IMR-90 (cell line): Measurements from ENCODE around the gene RYR2. TPM values are rescaled to one million over a fixed set of nuclear protein-coding genes. Genes with fewer than 3 reads are reported as not detected.

ENCODE experiments used
- ATAC-seq: fragments of 200-7000 bp; cut with Tn5 transposase; 2 replicates; pipeline ENCODE4 v1.9.1; 2020; ENCODE audit warnings: low read depth, mild to moderate bottlenecking, moderate library complexity
- BruUV-seq: library from RNA; stranded (reverse); fragments of 400-500 nt; replicated peaks from 2 replicates; lab custom pipeline; 2021; lab: Mats Ljungman, UMichigan
- CTCF ChIA-PET: fragments of 300-600 bp; formaldehyde crosslinking; extraction: SDS; loops from one replicate; lab custom pipeline; 2021; ENCODE audit warnings: antibody characterized with exemption; lab: Yijun Ruan, JAX
- POLR2A ChIA-PET: fragments of 300-600 bp; sonication (Branson Sonifier 250); formaldehyde crosslinking; loops from one replicate; lab custom pipeline; 2022; ENCODE audit warnings: antibody characterized with exemption; ENCODE audit not compliant: unreplicated experiment; lab: Charles Lee
- DNase-seq: peaks from one replicate; pipeline ENCODE4 v3.0.0; 2013
- H2AFZ ChIP-seq: replicated peaks from 2 replicates; pipeline ENCODE3; 2013; ENCODE audit warnings: low read length, mild to moderate bottlenecking; ENCODE audit not compliant: poor library complexity
- H2AK5ac ChIP-seq: 2 replicates; pipeline ENCODE4 v1.6.1; 2013; ENCODE audit warnings: low read depth, low read length, inconsistent platforms
- H2AK9ac ChIP-seq: replicated peaks from 2 replicates; pipeline ENCODE3; 2013; ENCODE audit warnings: mild to moderate bottlenecking, low read depth, low read length, moderate library complexity; ENCODE audit not compliant: poor library complexity
- H2BK120ac ChIP-seq: 2 replicates; pipeline ENCODE4 v1.6.1; 2013; ENCODE audit warnings: low read depth, low read length, inconsistent platforms
- H2BK15ac ChIP-seq: 3 replicates; pipeline ENCODE4 v1.6.1; 2013; ENCODE audit warnings: low read depth, low read length, inconsistent platforms
- H2BK20ac ChIP-seq: 2 replicates; pipeline ENCODE4 v1.6.1; 2013; ENCODE audit warnings: low read depth, mild to moderate bottlenecking, inconsistent platforms, low read length, moderate library complexity
- H2BK5ac ChIP-seq: 2 replicates; pipeline ENCODE4 v1.6.1; 2013; ENCODE audit warnings: mild to moderate bottlenecking, low read depth, low read length, inconsistent platforms; ENCODE audit not compliant: poor library complexity, severe bottlenecking
- H3K14ac ChIP-seq: replicated peaks from 2 replicates; pipeline ENCODE4 v1.6.1; 2013; ENCODE audit warnings: low read depth, low read length, inconsistent platforms
- H3K18ac ChIP-seq: 2 replicates; pipeline ENCODE4 v1.6.1; 2013; ENCODE audit warnings: low read depth, low read length, control low read depth
- H3K23ac ChIP-seq: 2 replicates; pipeline ENCODE4 v1.6.1; 2013; ENCODE audit warnings: low read depth, low read length, inconsistent platforms
- H3K27ac ChIP-seq: 2 replicates; pipeline ENCODE4 v1.5.1; 2013; ENCODE audit warnings: mild to moderate bottlenecking, control low read depth, low read length; ENCODE audit not compliant: insufficient read depth
- H3K27me3 ChIP-seq: 2 replicates; pipeline ENCODE4 v1.6.1; 2013; ENCODE audit warnings: low read length; ENCODE audit not compliant: control insufficient read depth, insufficient read depth
- H3K36me3 ChIP-seq: 2 replicates; pipeline ENCODE4 v1.6.1; 2013; ENCODE audit warnings: low read length, mixed read lengths; ENCODE audit not compliant: control insufficient read depth, insufficient read depth
- H3K4ac ChIP-seq: 2 replicates; pipeline ENCODE4 v1.6.1; 2013; ENCODE audit warnings: low read depth, low read length, inconsistent platforms
- H3K4me1 ChIP-seq: 2 replicates; pipeline ENCODE4 v1.6.1; 2013; ENCODE audit warnings: low read length, mixed read lengths; ENCODE audit not compliant: control insufficient read depth, insufficient read depth
- H3K4me2 ChIP-seq: 2 replicates; pipeline ENCODE4 v1.6.1; 2013; ENCODE audit warnings: low read depth, mild to moderate bottlenecking, control low read depth, low read length, moderate library complexity
- H3K4me3 ChIP-seq: 2 replicates; pipeline ENCODE4 v1.5.1; 2013; ENCODE audit warnings: low read depth, mild to moderate bottlenecking, control low read depth, low read length, moderate library complexity; ENCODE audit not compliant: insufficient read depth
- H3K56ac ChIP-seq: 2 replicates; pipeline ENCODE4 v1.6.1; 2013; ENCODE audit warnings: low read length, inconsistent platforms; ENCODE audit not compliant: insufficient read depth; ENCODE audit errors: extremely low read depth
- H3K79me1 ChIP-seq, 2 experiments: 2 replicates each; pipeline ENCODE4 v1.6.1; 2013; ENCODE audit warnings: low read length in 2 of 2, inconsistent platforms in 1 of 2, low read depth in 1 of 2
- H3K9ac ChIP-seq: 2 replicates; pipeline ENCODE4 v1.6.1; 2013; ENCODE audit warnings: low read depth, low read length, control low read depth
- H3K9me1 ChIP-seq: 2 replicates; pipeline ENCODE4 v1.6.1; 2013; ENCODE audit warnings: low read length, inconsistent platforms; ENCODE audit not compliant: insufficient read depth
- H3K9me3 ChIP-seq: 2 replicates; pipeline ENCODE4 v1.6.1; 2013; ENCODE audit warnings: low read length; ENCODE audit not compliant: control insufficient read depth, insufficient read depth
- H4K20me1 ChIP-seq: 2 replicates; pipeline ENCODE4 v1.6.1; 2013; ENCODE audit warnings: low read length, inconsistent platforms; ENCODE audit not compliant: insufficient read depth
- H4K5ac ChIP-seq: 2 replicates; pipeline ENCODE4 v1.6.1; 2013; ENCODE audit warnings: mild to moderate bottlenecking, low read depth, low read length, control low read depth
- H4K8ac ChIP-seq, 2 experiments: 2 replicates each; pipeline ENCODE4 v1.6.1; 2013; ENCODE audit warnings: low read depth in 2 of 2, low read length in 2 of 2, control low read depth in 1 of 2, inconsistent platforms in 1 of 2
- H4K91ac ChIP-seq: 2 replicates; pipeline ENCODE4 v1.6.1; 2013; ENCODE audit warnings: low read depth, low read length, inconsistent platforms; ENCODE audit not compliant: insufficient read depth
- BHLHE40 ChIP-seq: fragments of 150-350 bp; IDR thresholded peaks from 2 replicates; pipeline ENCODE4 v1.6.1; 2016; ENCODE audit warnings: mild to moderate bottlenecking, low read depth, low read length
- CEBPB ChIP-seq: IDR thresholded peaks from 2 replicates; pipeline ENCODE4 v1.6.1; 2012; ENCODE audit warnings: low read depth, low read length, improper control_type of control experiment
- CHD1 ChIP-seq: IDR thresholded peaks from 2 replicates; pipeline ENCODE4 v1.6.1; 2012; ENCODE audit warnings: low read depth, low read length, improper control_type of control experiment
- CTCF ChIP-seq: conservative IDR thresholded peaks from 2 replicates; pipeline ENCODE4 v1.5.1; 2012; ENCODE audit warnings: mild to moderate bottlenecking, low read depth, low read length, improper control_type of control experiment
- ELK1 ChIP-seq: fragments of 150-350 bp; IDR thresholded peaks from 2 replicates; pipeline ENCODE4 v1.6.1; 2016; ENCODE audit warnings: low read depth, mild to moderate bottlenecking, low read length, moderate library complexity, borderline replicate concordance
- FOS ChIP-seq: fragments of 150-350 bp; IDR thresholded peaks from 2 replicates; pipeline ENCODE4 v1.6.1; 2016; ENCODE audit warnings: low read depth, low read length
- MAFK ChIP-seq: IDR thresholded peaks from 2 replicates; pipeline ENCODE4 v1.6.1; 2012; ENCODE audit warnings: low read depth, low read length, improper control_type of control experiment
- MAZ ChIP-seq: IDR thresholded peaks from 2 replicates; pipeline ENCODE4 v1.6.1; 2012; ENCODE audit warnings: low read depth, mild to moderate bottlenecking, low read length, improper control_type of control experiment, moderate library complexity, borderline replicate concordance
- MXI1 ChIP-seq: IDR thresholded peaks from 2 replicates; pipeline ENCODE4 v1.6.1; 2012; ENCODE audit warnings: low read depth, mild to moderate bottlenecking, low read length, moderate library complexity, borderline replicate concordance
- NFE2L2 ChIP-seq: fragments of 150-350 bp; IDR thresholded peaks from 2 replicates; pipeline ENCODE4 v1.6.1; 2016; ENCODE audit warnings: low read depth, mild to moderate bottlenecking, low read length
- POLR2A ChIP-seq: IDR thresholded peaks from 2 replicates; pipeline ENCODE4 v1.6.1; 2012; ENCODE audit warnings: mild to moderate bottlenecking, low read depth, low read length
- RAD21 ChIP-seq: IDR thresholded peaks from 2 replicates; pipeline ENCODE4 v1.6.1; 2012; ENCODE audit warnings: low read length, improper control_type of control experiment
- RCOR1 ChIP-seq: IDR thresholded peaks from 2 replicates; pipeline ENCODE4 v1.6.1; 2012; ENCODE audit warnings: mild to moderate bottlenecking, low read length, improper control_type of control experiment; ENCODE audit not compliant: insufficient replicate concordance
- RFX5 ChIP-seq: IDR thresholded peaks from 2 replicates; pipeline ENCODE4 v1.8.0; 2012; ENCODE audit warnings: low read depth, mild to moderate bottlenecking, low read length, moderate library complexity
- SMC3 ChIP-seq: fragments of 150-350 bp; IDR thresholded peaks from 2 replicates; pipeline ENCODE4 v1.6.1; 2016; ENCODE audit warnings: low read depth, mild to moderate bottlenecking, antibody characterized with exemption, low read length, moderate library complexity
- USF2 ChIP-seq: fragments of 150-350 bp; IDR thresholded peaks from 2 replicates; pipeline ENCODE4 v1.6.1; 2017; ENCODE audit warnings: mild to moderate bottlenecking, antibody characterized with exemption, low read length, low read depth
- WGBS, 2 experiments: methylation state at CpG; one replicate each; pipeline versions ENCODE4 v1.1.5 to v1.1.7; 2013; ENCODE audit warnings: missing lambda C conversion rate in 2 of 2; ENCODE audit not compliant: insufficient read length in 1 of 2; ENCODE audit errors: extremely low coverage in 2 of 2; 5-methylcytosine and 5-hydroxymethylcytosine counted together
- dilution Hi-C: fragments of 300-500 bp; cut with HindIII; formaldehyde crosslinking; loops from one replicate; pipeline ENCODE4 v1.14.3; 2018; ENCODE audit warnings: low sequenced_read_pairs; ENCODE audit not compliant: unreplicated experiment
- in situ Hi-C: fragments of 300-500 bp; cut with MboI; formaldehyde crosslinking; loops from 3 replicates; pipeline ENCODE4 v1.14.3; 2019; ENCODE audit warnings: low sequenced_read_pairs, inconsistent platforms, mixed read lengths
- intact Hi-C: fragments of 100-400 bp; cut with micrococcal nuclease; formaldehyde crosslinking; loops from 2 replicates; pipeline ENCODE4 v1.10.0; 2022
- polyA plus RNA-seq, 3 experiments: library from polyadenylated mRNA; depleted of rRNA; stranded (reverse); fragments of >200 nt; gene quantifications; 2 replicates each; pipeline ENCODE4 v1.2.3, GENCODE V29; 2012; ENCODE audit warnings: low replicate concordance in 1 of 3
- total RNA-seq: library from RNA; depleted of rRNA; stranded (reverse); fragments of >200 nt; gene quantifications from 2 replicates; pipeline ENCODE4 v1.2.3, GENCODE V29; 2012

Gene RYR2
- total and polyA plus RNA-seq, 2 of the 4 experiments (the other 2 are of a cell fraction), result not detected

- Histone ChIP-seq H3K4me3 (no peak overlapping the region), H3K79me1 (no peaks in the 10 kb centered on the region), H3K18ac (no peak overlapping the region), H3K4me1 (no peaks in the 10 kb centered on the region), H4K5ac (no peak overlapping the region), H2AK9ac (no peak overlapping the region), H3K56ac (no peak overlapping the region), H2AFZ (no peak overlapping the region), H2AK5ac (no peak overlapping the region), H3K4ac (no peak overlapping the region), H3K9me3 (peaks cover 6% of the 10 kb centered on the region; the same call in 1 of the 2 replicates), H3K36me3 (no peaks in the 10 kb centered on the region), H3K27me3 (no peaks in the 10 kb centered on the region), H4K91ac (no peak overlapping the region), H3K9ac (no peak overlapping the region), H2BK120ac (no peak overlapping the region), H3K4me2 (no peak overlapping the region), H2BK20ac (no peak overlapping the region), H2BK5ac (no peak overlapping the region), H3K9me1 (no peaks in the 10 kb centered on the region), H3K23ac (no peak overlapping the region), H2BK15ac (no peak overlapping the region), H4K8ac (no peak overlapping the region), H3K14ac (no peak overlapping the region), H4K20me1 (no peaks in the 10 kb centered on the region), H3K27ac (no peak overlapping the region)
- dilution Hi-C loops, result no loop called here
- intact Hi-C loops, result no loop called here
- ATAC-seq (no peak), DNase-seq (no peak)
- CTCF ChIA-PET, result no interaction called here
- in situ Hi-C loops, result no loop called here
- BruUV-seq, result no TSS peak
- TF ChIP-seq RCOR1, result no peak
- TF ChIP-seq FOS, result no peak
- TF ChIP-seq USF2, result no peak
- no peak for TF ChIP-seq RFX5
- no peak for TF ChIP-seq MXI1
- no peak for TF ChIP-seq NFE2L2
- TF ChIP-seq RAD21, result no peak
- TF ChIP-seq MAZ, result no peak
- no peak for TF ChIP-seq SMC3
- TF ChIP-seq CHD1, result no peak
- no peak for TF ChIP-seq POLR2A
- no peak for TF ChIP-seq CTCF
- no peak for TF ChIP-seq BHLHE40
- TF ChIP-seq MAFK, result no peak
- TF ChIP-seq ELK1, result no peak
- TF ChIP-seq CEBPB, result no peak
- POLR2A ChIA-PET, result no interaction called here
- WGBS, 2 experiments, result no CpG with 5 or more reads among the region's 3 CpGs
Observed at GRCh38 chr1:237578540-237578939, 536.6 kb downstream of the RYR2 start.
